H9 (cell line): ENCODE measurements around the gene TUBGCP6. TPM values are rescaled to one million over a fixed set of nuclear protein-coding genes. Genes with fewer than 3 reads are reported as not detected.

ENCODE experiments used
- DNase-seq: peaks from one replicate; pipeline ENCODE4 v3.0.0-alpha.2; 2017
- H2AFZ ChIP-seq: one replicate; pipeline ENCODE4 v1.6.1; 2013; ENCODE audit warnings: mild to moderate bottlenecking, low read length, control low read depth, moderate library complexity
- H2AK5ac ChIP-seq: 2 replicates; pipeline ENCODE4 v1.6.1; 2013; ENCODE audit warnings: low read length, control low read depth, mixed read lengths; ENCODE audit not compliant: insufficient read length
- H2BK120ac ChIP-seq: one replicate; pipeline ENCODE4 v1.6.1; 2013; ENCODE audit warnings: low read depth, mild to moderate bottlenecking, low read length, control low read depth, inconsistent platforms; ENCODE audit not compliant: poor library complexity, severe bottlenecking
- H2BK12ac ChIP-seq: 2 replicates; pipeline ENCODE4 v1.6.1; 2013; ENCODE audit warnings: low read length, control low read depth, mixed read lengths, low read depth; ENCODE audit not compliant: insufficient read length
- H2BK15ac ChIP-seq: 2 replicates; pipeline ENCODE4 v1.6.1; 2013; ENCODE audit warnings: low read depth, low read length, control low read depth
- H2BK20ac ChIP-seq: one replicate; pipeline ENCODE4 v1.6.1; 2013; ENCODE audit warnings: low read depth, mild to moderate bottlenecking, low read length, control low read depth, inconsistent platforms; ENCODE audit not compliant: poor library complexity, severe bottlenecking
- H2BK5ac ChIP-seq: 2 replicates; pipeline ENCODE4 v1.6.1; 2013; ENCODE audit warnings: low read length, control low read depth, mixed read lengths; ENCODE audit not compliant: insufficient read length
- H3K14ac ChIP-seq: 2 replicates; pipeline ENCODE4 v1.6.1; 2013; ENCODE audit warnings: low read length, control low read depth; ENCODE audit not compliant: insufficient read depth
- H3K18ac ChIP-seq: 2 replicates; pipeline ENCODE4 v1.6.1; 2013; ENCODE audit warnings: low read depth, mild to moderate bottlenecking, mixed read lengths, low read length, control low read depth; ENCODE audit not compliant: insufficient read length
- H3K23ac ChIP-seq: 2 replicates; pipeline ENCODE4 v1.6.1; 2013; ENCODE audit warnings: low read length, control low read depth, mixed read lengths, low read depth; ENCODE audit not compliant: insufficient read length
- H3K23me2 ChIP-seq: 2 replicates; pipeline ENCODE4 v1.6.1; 2013; ENCODE audit warnings: low read depth, mild to moderate bottlenecking, mixed read lengths, low read length, control low read depth; ENCODE audit not compliant: insufficient read length, poor library complexity, severe bottlenecking
- H3K27ac ChIP-seq: 2 replicates; pipeline ENCODE4 v1.5.1; 2013; ENCODE audit warnings: low read length, control low read depth, mixed read lengths, low read depth; ENCODE audit not compliant: insufficient read length
- H3K27me3 ChIP-seq: 2 replicates; pipeline ENCODE4 v1.6.1; 2013; ENCODE audit warnings: low read length, control low read depth, inconsistent platforms; ENCODE audit not compliant: insufficient read depth
- H3K4ac ChIP-seq: 2 replicates; pipeline ENCODE4 v1.6.1; 2013; ENCODE audit warnings: low read depth, mild to moderate bottlenecking, control low read depth, inconsistent platforms, low read length, moderate library complexity
- H3K4me1 ChIP-seq: 2 replicates; pipeline ENCODE4 v1.6.1; 2013; ENCODE audit warnings: low read length, control low read depth, inconsistent platforms; ENCODE audit not compliant: insufficient read depth
- H3K4me2 ChIP-seq: 2 replicates; pipeline ENCODE4 v1.6.1; 2013; ENCODE audit warnings: low read length, control low read depth, mixed read lengths; ENCODE audit not compliant: insufficient read length, insufficient read depth
- H3K56ac ChIP-seq: 2 replicates; pipeline ENCODE4 v1.6.1; 2013; ENCODE audit warnings: low read depth, mild to moderate bottlenecking, mixed read lengths, low read length, control low read depth; ENCODE audit not compliant: insufficient read length
- H3K79me1 ChIP-seq: 2 replicates; pipeline ENCODE4 v1.6.1; 2013; ENCODE audit warnings: low read depth, mild to moderate bottlenecking, moderate library complexity, low read length, control low read depth, inconsistent platforms; ENCODE audit not compliant: insufficient read depth, poor library complexity, severe bottlenecking
- H3K79me2 ChIP-seq: 2 replicates; pipeline ENCODE4 v1.6.1; 2013; ENCODE audit warnings: low read length, control low read depth, inconsistent platforms; ENCODE audit not compliant: insufficient read depth
- H3K9ac ChIP-seq: 2 replicates; pipeline ENCODE4 v1.6.1; 2013; ENCODE audit warnings: low read length, control low read depth, mixed read lengths; ENCODE audit not compliant: insufficient read length; ENCODE audit errors: extremely low read depth
- H3K9me3 ChIP-seq: one replicate; pipeline ENCODE4 v1.6.1; 2013; ENCODE audit warnings: low read depth, low read length, inconsistent platforms; ENCODE audit not compliant: control insufficient read depth
- H3T11ph ChIP-seq: one replicate; pipeline ENCODE4 v1.6.1; 2013; ENCODE audit warnings: mild to moderate bottlenecking, low read length, control low read depth, inconsistent platforms
- H4K20me1 ChIP-seq: one replicate; pipeline ENCODE4 v1.6.1; 2013; ENCODE audit not compliant: control insufficient read depth, insufficient read length, insufficient read depth
- H4K5ac ChIP-seq: 2 replicates; pipeline ENCODE4 v1.6.1; 2013; ENCODE audit warnings: low read depth, mild to moderate bottlenecking, mixed read lengths, low read length, control low read depth; ENCODE audit not compliant: insufficient read length
- H4K8ac ChIP-seq: replicated peaks from 2 replicates; pipeline ENCODE4 v1.6.1; 2013; ENCODE audit warnings: low read length, control low read depth, mixed read lengths, low read depth; ENCODE audit not compliant: insufficient read length
- H4K91ac ChIP-seq: 2 replicates; pipeline ENCODE4 v1.6.1; 2013; ENCODE audit warnings: low read depth, mild to moderate bottlenecking, moderate library complexity, mixed read lengths, low read length, control low read depth; ENCODE audit not compliant: insufficient read length
- H3K27ac Mint-ChIP-seq, 3 experiments: 2 replicates in 2 of 3; 3 replicates in 1 of 3; pipeline ENCODE4 v1.8.0; 2020 to 2021; ENCODE audit warnings: mixed read lengths in 3 of 3, mild to moderate bottlenecking in 1 of 3, moderate library complexity in 1 of 3
- H3K27me3 Mint-ChIP-seq: 2 replicates; pipeline ENCODE4 v1.8.0; 2021; ENCODE audit warnings: low read depth, mild to moderate bottlenecking, moderate library complexity, mixed read lengths
- H3K36me3 Mint-ChIP-seq, 3 experiments: 2 replicates in 2 of 3; 3 replicates in 1 of 3; pipeline ENCODE4 v1.8.0; 2020 to 2021; ENCODE audit warnings: low read depth in 3 of 3, mixed read lengths in 3 of 3; ENCODE audit not compliant: insufficient read depth in 1 of 3
- H3K4me1 Mint-ChIP-seq, 2 experiments: 2 replicates each; pipeline ENCODE4 v1.8.0; 2020; ENCODE audit warnings: mixed read lengths in 2 of 2
- H3K4me3 Mint-ChIP-seq, 2 experiments: 2 replicates in 1 of 2; 3 replicates in 1 of 2; pipeline ENCODE4 v1.8.0; 2020 to 2021; ENCODE audit warnings: mild to moderate bottlenecking in 2 of 2, mixed read lengths in 2 of 2, moderate library complexity in 1 of 2
- H3K9me3 Mint-ChIP-seq, 2 experiments: 2 replicates in 1 of 2; 3 replicates in 1 of 2; pipeline ENCODE4 v1.8.0; 2020; ENCODE audit warnings: mild to moderate bottlenecking in 2 of 2, mixed read lengths in 2 of 2, moderate library complexity in 1 of 2
- WGBS: extraction: QIAGEN DNeasy Blood & Tissue Kit; methylation state at CpG from one replicate; pipeline ENCODE4 v1.1.7; 2013; ENCODE audit warnings: missing lambda C conversion rate, low lambda C conversion rate, mixed read lengths; ENCODE audit not compliant: insufficient read length; ENCODE audit errors: extremely low coverage; 5-methylcytosine and 5-hydroxymethylcytosine counted together
- total RNA-seq: library from RNA; stranded (reverse); gene quantifications from 2 replicates; pipeline ENCODE4 v1.2.1, GENCODE V29; 2021
- TF ChIP-seq, protein P1 (sequence below): fragments of 200-600 bp; sonication (generic); conservative IDR thresholded peaks from 3 replicates; pipeline ENCODE4 v1.8.0; 2021; ENCODE audit warnings: antibody characterized with exemption, mild to moderate bottlenecking

Gene TUBGCP6
- total RNA-seq, 1 experiment from 2014 or later = 29.0 TPM

DNA sequence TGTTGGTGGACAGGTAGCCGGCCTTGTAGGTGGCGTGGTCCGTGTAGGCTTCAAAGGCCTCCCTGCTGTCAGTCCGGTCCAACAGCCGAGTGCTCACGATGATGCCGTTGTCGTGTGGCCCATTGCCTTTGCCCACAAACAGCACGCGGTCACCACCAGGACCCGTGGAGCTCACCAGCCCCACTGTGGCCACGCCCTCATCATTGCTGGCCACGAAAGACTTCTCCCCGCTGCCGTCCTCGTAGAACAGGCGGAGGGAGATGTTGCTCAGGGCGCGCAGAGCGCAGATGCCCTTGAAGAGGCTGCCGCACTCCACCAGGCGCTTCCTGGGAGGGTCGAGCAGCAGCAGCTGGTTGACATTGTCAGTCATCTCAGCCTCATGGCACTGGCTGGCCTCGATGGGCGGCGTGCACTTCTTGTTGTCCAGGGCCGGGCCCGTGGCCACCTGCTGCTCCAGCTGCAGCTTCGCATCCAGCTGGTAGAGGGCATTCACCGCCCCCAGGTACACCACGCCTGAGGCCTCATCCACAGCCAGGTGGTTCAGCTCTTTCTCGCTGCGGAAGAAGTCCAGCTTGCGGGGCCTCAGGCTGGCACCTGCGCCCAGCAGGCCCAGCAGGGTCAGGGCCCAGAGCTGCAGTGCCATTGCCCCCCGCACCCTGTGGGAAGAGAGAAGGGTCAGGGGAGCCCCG is 45.3 kb upstream of the TUBGCP6 start:
- no peak overlapping the region for H3K9ac ChIP-seq
- H3K4ac ChIP-seq = no peak overlapping the region
- no peak overlapping the region for H4K8ac ChIP-seq
- no peak overlapping the region for H3K56ac ChIP-seq
- TF ChIP-seq, protein P1, sequence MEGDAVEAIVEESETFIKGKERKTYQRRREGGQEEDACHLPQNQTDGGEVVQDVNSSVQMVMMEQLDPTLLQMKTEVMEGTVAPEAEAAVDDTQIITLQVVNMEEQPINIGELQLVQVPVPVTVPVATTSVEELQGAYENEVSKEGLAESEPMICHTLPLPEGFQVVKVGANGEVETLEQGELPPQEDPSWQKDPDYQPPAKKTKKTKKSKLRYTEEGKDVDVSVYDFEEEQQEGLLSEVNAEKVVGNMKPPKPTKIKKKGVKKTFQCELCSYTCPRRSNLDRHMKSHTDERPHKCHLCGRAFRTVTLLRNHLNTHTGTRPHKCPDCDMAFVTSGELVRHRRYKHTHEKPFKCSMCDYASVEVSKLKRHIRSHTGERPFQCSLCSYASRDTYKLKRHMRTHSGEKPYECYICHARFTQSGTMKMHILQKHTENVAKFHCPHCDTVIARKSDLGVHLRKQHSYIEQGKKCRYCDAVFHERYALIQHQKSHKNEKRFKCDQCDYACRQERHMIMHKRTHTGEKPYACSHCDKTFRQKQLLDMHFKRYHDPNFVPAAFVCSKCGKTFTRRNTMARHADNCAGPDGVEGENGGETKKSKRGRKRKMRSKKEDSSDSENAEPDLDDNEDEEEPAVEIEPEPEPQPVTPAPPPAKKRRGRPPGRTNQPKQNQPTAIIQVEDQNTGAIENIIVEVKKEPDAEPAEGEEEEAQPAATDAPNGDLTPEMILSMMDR = no peak
- no peaks in the 10 kb centered on the region for H3K23me2 ChIP-seq
- H2BK5ac ChIP-seq = no peak overlapping the region
- Mint-ChIP-seq H3K4me1 (peaks cover 12 to 13% of the 10 kb centered on the region in 2 experiments), H3K27ac (no peak overlapping the region; a peak in 1 of 7 replicates), H3K27me3 (no peaks in the 10 kb centered on the region), H3K4me3 (no peak overlapping the region), H3K36me3 (peaks cover 5 to 24% (median 21%) of the 10 kb centered on the region in 3 experiments; a peak in 6 of 7 replicates), H3K9me3 (no peaks in the 10 kb centered on the region; a peak in 1 of 5 replicates)
- no peak overlapping the region for H2BK12ac ChIP-seq
- H3K79me1 ChIP-seq = peaks cover 2% of the 10 kb centered on the region
- no peak overlapping the region for H2AFZ ChIP-seq
- H2AK5ac ChIP-seq = no peak overlapping the region
- H3K79me2 ChIP-seq = peaks cover 3% of the 10 kb centered on the region; the same call in 1 of the 2 replicates
- no peak overlapping the region for H3K14ac ChIP-seq
- H3K18ac ChIP-seq = no peak overlapping the region
- H2BK120ac ChIP-seq = no peak overlapping the region
- no peak overlapping the region for H4K91ac ChIP-seq
- DNase-seq = no peak
- no peaks in the 10 kb centered on the region for H3K27me3 ChIP-seq
- H3K9me3 ChIP-seq = no peaks in the 10 kb centered on the region
- no CpG with 5 or more reads among the region's 37 CpGs for WGBS
- no peaks in the 10 kb centered on the region for H3K4me1 ChIP-seq
- H4K20me1 ChIP-seq = no peaks in the 10 kb centered on the region
- no peak overlapping the region for H3K27ac ChIP-seq
- H3K4me2 ChIP-seq = no peak overlapping the region
- H4K5ac ChIP-seq = no peak overlapping the region
- no peak overlapping the region for H2BK20ac ChIP-seq
- H3T11ph ChIP-seq = no peak overlapping the region
- H2BK15ac ChIP-seq = no peak overlapping the region
- H3K23ac ChIP-seq = no peak overlapping the region
